ENCODE results near the gene UBALD2.

UBALD2 gene

GRCh38 chr17:76277300-76278267, 12.4 kb downstream of the UBALD2 start:
- Histone ChIP-seq H3K9me3 (ENCODE audit: control insufficient read depth, low read length) (no peaks in the 10 kb centered on the region), H3K9ac (ENCODE audit: low read length) (no peak overlapping the region), H3K4me1 (ENCODE audit: control insufficient read depth, insufficient read depth, low read length) (peaks cover 18% of the 10 kb centered on the region), H3K36me3 (ENCODE audit: control insufficient read depth, insufficient read depth, low read length) (no peaks in the 10 kb centered on the region), H3K4me3 (ENCODE audit: low read length) (no peak overlapping the region), H3K27me3 (ENCODE audit: control insufficient read depth, insufficient read depth, low read length) (no peaks in the 10 kb centered on the region)

GRCh38 chr17:76278268-76278908, 13.2 kb downstream of the UBALD2 start:
- H3K36me3 ChIP-seq (ENCODE audit: control insufficient read depth, insufficient read depth, low read length): no peaks in the 10 kb centered on the region
- H3K9me3 ChIP-seq (ENCODE audit: control insufficient read depth, low read length): no peaks in the 10 kb centered on the region
- no peak overlapping the region for H3K4me3 ChIP-seq (ENCODE audit: low read length)
- H3K9ac ChIP-seq (ENCODE audit: low read length): no peak overlapping the region
- H3K27me3 ChIP-seq (ENCODE audit: control insufficient read depth, insufficient read depth, low read length): no peaks in the 10 kb centered on the region
- H3K4me1 ChIP-seq (ENCODE audit: control insufficient read depth, insufficient read depth, low read length): peaks cover 10% of the 10 kb centered on the region

GRCh38 chr17:76278952-76279741, 14.0 kb downstream of the UBALD2 start:
- peak overlapping the region; percentile 22 for H3K9ac ChIP-seq (ENCODE audit: low read length)
- H3K4me3 ChIP-seq (ENCODE audit: low read length): no peak overlapping the region

GRCh38 chr17:76279742-76280287, 14.7 kb downstream of the UBALD2 start:
- Histone ChIP-seq H3K9me3 (ENCODE audit: control insufficient read depth, low read length) (no peaks in the 10 kb centered on the region), H3K36me3 (ENCODE audit: control insufficient read depth, insufficient read depth, low read length) (no peaks in the 10 kb centered on the region), H3K4me3 (ENCODE audit: low read length) (no peak overlapping the region), H3K9ac (ENCODE audit: low read length) (peak overlapping the region; percentile 22), H3K27me3 (ENCODE audit: control insufficient read depth, insufficient read depth, low read length) (no peaks in the 10 kb centered on the region), H3K4me1 (ENCODE audit: control insufficient read depth, insufficient read depth, low read length) (peaks cover 6% of the 10 kb centered on the region)

More at GRCh38 chr17:76278952-76279741, 14.0 kb downstream of the UBALD2 start:
- H3K36me3 ChIP-seq (ENCODE audit: control insufficient read depth, insufficient read depth, low read length): no peaks in the 10 kb centered on the region
- no peaks in the 10 kb centered on the region for H3K27me3 ChIP-seq (ENCODE audit: control insufficient read depth, insufficient read depth, low read length)
- H3K9me3 ChIP-seq (ENCODE audit: control insufficient read depth, low read length): no peaks in the 10 kb centered on the region
- H3K4me1 ChIP-seq (ENCODE audit: control insufficient read depth, insufficient read depth, low read length): peaks cover 6% of the 10 kb centered on the region

GRCh38 chr17:76280650-76281049, 15.5 kb downstream of the UBALD2 start:
- Histone ChIP-seq H3K4me3 (ENCODE audit: low read length) (no peak overlapping the region), H3K9ac (ENCODE audit: low read length) (no peak overlapping the region), H3K36me3 (ENCODE audit: control insufficient read depth, insufficient read depth, low read length) (no peaks in the 10 kb centered on the region), H3K9me3 (ENCODE audit: control insufficient read depth, low read length) (no peaks in the 10 kb centered on the region), H3K27me3 (ENCODE audit: control insufficient read depth, insufficient read depth, low read length) (no peaks in the 10 kb centered on the region), H3K4me1 (ENCODE audit: control insufficient read depth, insufficient read depth, low read length) (peaks cover 6% of the 10 kb centered on the region)

GRCh38 chr17:76281573-76282371, 16.6 kb downstream of the UBALD2 start:
- Histone ChIP-seq H3K4me1 (ENCODE audit: control insufficient read depth, insufficient read depth, low read length) (peaks cover 6% of the 10 kb centered on the region), H3K36me3 (ENCODE audit: control insufficient read depth, insufficient read depth, low read length) (no peaks in the 10 kb centered on the region), H3K9me3 (ENCODE audit: control insufficient read depth, low read length) (no peaks in the 10 kb centered on the region), H3K9ac (ENCODE audit: low read length) (no peak overlapping the region), H3K4me3 (ENCODE audit: low read length) (no peak overlapping the region), H3K27me3 (ENCODE audit: control insufficient read depth, insufficient read depth, low read length) (no peaks in the 10 kb centered on the region)

GRCh38 chr17:76292567-76292966, 27.4 kb downstream of the UBALD2 start:
- no peaks in the 10 kb centered on the region for H3K9me3 ChIP-seq (ENCODE audit: control insufficient read depth, low read length)
- no peaks in the 10 kb centered on the region for H3K36me3 ChIP-seq (ENCODE audit: control insufficient read depth, insufficient read depth, low read length)
- no peak overlapping the region for H3K9ac ChIP-seq (ENCODE audit: low read length)
- H3K4me1 ChIP-seq (ENCODE audit: control insufficient read depth, insufficient read depth, low read length): no peaks in the 10 kb centered on the region
- no peak overlapping the region for H3K4me3 ChIP-seq (ENCODE audit: low read length)
- H3K27me3 ChIP-seq (ENCODE audit: control insufficient read depth, insufficient read depth, low read length): no peaks in the 10 kb centered on the region

- Histone ChIP-seq H3K4me3 (ENCODE audit: low read length) (no peak overlapping the region), H3K9ac (ENCODE audit: low read length) (no peak overlapping the region), H3K36me3 (ENCODE audit: control insufficient read depth, insufficient read depth, low read length) (no peaks in the 10 kb centered on the region), H3K27me3 (ENCODE audit: control insufficient read depth, insufficient read depth, low read length) (no peaks in the 10 kb centered on the region), H3K9me3 (ENCODE audit: control insufficient read depth, low read length) (no peaks in the 10 kb centered on the region), H3K4me1 (ENCODE audit: control insufficient read depth, insufficient read depth, low read length) (no peaks in the 10 kb centered on the region)
These were observed 28.0 kb downstream of the UBALD2 start for GRCh38 chr17:76293106-76293505.

GRCh38 chr17:76296186-76296585, 31.0 kb downstream of the UBALD2 start:
- H3K9me3 ChIP-seq (ENCODE audit: control insufficient read depth, low read length): no peaks in the 10 kb centered on the region
- no peaks in the 10 kb centered on the region for H3K4me1 ChIP-seq (ENCODE audit: control insufficient read depth, insufficient read depth, low read length)
- no peak overlapping the region for H3K9ac ChIP-seq (ENCODE audit: low read length)
- H3K4me3 ChIP-seq (ENCODE audit: low read length): no peak overlapping the region
- no peaks in the 10 kb centered on the region for H3K27me3 ChIP-seq (ENCODE audit: control insufficient read depth, insufficient read depth, low read length)
- no peaks in the 10 kb centered on the region for H3K36me3 ChIP-seq (ENCODE audit: control insufficient read depth, insufficient read depth, low read length)

GRCh38 chr17:76296889-76297288, 31.7 kb downstream of the UBALD2 start:
- Histone ChIP-seq H3K27me3 (ENCODE audit: control insufficient read depth, insufficient read depth, low read length) (no peaks in the 10 kb centered on the region), H3K4me1 (ENCODE audit: control insufficient read depth, insufficient read depth, low read length) (no peaks in the 10 kb centered on the region), H3K36me3 (ENCODE audit: control insufficient read depth, insufficient read depth, low read length) (no peaks in the 10 kb centered on the region), H3K9ac (ENCODE audit: low read length) (no peak overlapping the region), H3K9me3 (ENCODE audit: control insufficient read depth, low read length) (no peaks in the 10 kb centered on the region), H3K4me3 (ENCODE audit: low read length) (no peak overlapping the region)

GRCh38 chr17:76297436-76297835, 32.3 kb downstream of the UBALD2 start:
- H3K4me1 ChIP-seq (ENCODE audit: control insufficient read depth, insufficient read depth, low read length): no peaks in the 10 kb centered on the region

More at GRCh38 chr17:76297436-76297835, 32.3 kb downstream of the UBALD2 start:
- Histone ChIP-seq H3K9ac (ENCODE audit: low read length) (no peak overlapping the region), H3K27me3 (ENCODE audit: control insufficient read depth, insufficient read depth, low read length) (no peaks in the 10 kb centered on the region), H3K9me3 (ENCODE audit: control insufficient read depth, low read length) (no peaks in the 10 kb centered on the region), H3K36me3 (ENCODE audit: control insufficient read depth, insufficient read depth, low read length) (no peaks in the 10 kb centered on the region), H3K4me3 (ENCODE audit: low read length) (no peak overlapping the region)

All from mucosa of stomach (tissue), 1 donor.